PC-9 (cell line): ENCODE data around the gene SPARCL1. TPM values are rescaled to one million over a fixed set of nuclear protein-coding genes. Genes with fewer than 3 reads are reported as not detected.
"Not testable (repeated sequence)": the region's sequence is repeated elsewhere in the genome, so short reads cannot be mapped to it uniquely, and the experiment has no call there.

ENCODE experiments used
- BruUV-seq: library from RNA; stranded (reverse); fragments of 400-500 nt; replicated peaks from 2 replicates; lab custom pipeline; 2021; lab: Mats Ljungman, UMichigan
- CTCF ChIA-PET: fragments of 300-600 bp; sonication (Branson Sonifier 250); formaldehyde crosslinking; loops from one replicate; lab custom pipeline; 2022; ENCODE audit warnings: antibody characterized with exemption; lab: Charles Lee
- POLR2A ChIA-PET: fragments of 300-600 bp; sonication (Branson Sonifier 250); formaldehyde crosslinking; loops from one replicate; lab custom pipeline; 2022; ENCODE audit warnings: antibody characterized with exemption; ENCODE audit not compliant: unreplicated experiment; lab: Charles Lee
- DNase-seq, 2 experiments: peaks; one replicate each; pipeline versions ENCODE4 v3.0.0 to v3.0.0-alpha.2; 2015 to 2022; ENCODE audit warnings: mixed read lengths in 1 of 2
- H2AFZ ChIP-seq: fragments of 200-600 bp; sonication (generic); 2 replicates; pipeline ENCODE4 v1.8.1; 2017; ENCODE audit warnings: antibody characterized with exemption
- H3F3A ChIP-seq: fragments of 200-600 bp; sonication (generic); 2 replicates; pipeline ENCODE4 v1.8.1; 2017; ENCODE audit warnings: antibody characterized with exemption, mild to moderate bottlenecking, low read depth; ENCODE audit not compliant: insufficient read depth
- H3K27ac ChIP-seq: fragments of 200-600 bp; sonication (generic); 2 replicates; pipeline ENCODE4 v1.6.1; 2016; ENCODE audit warnings: mixed run types
- H3K27me3 ChIP-seq: fragments of 200-600 bp; sonication (generic); 2 replicates; pipeline ENCODE4 v1.6.1; 2016; ENCODE audit warnings: low read depth, mixed run types; ENCODE audit not compliant: insufficient read depth
- H3K36me3 ChIP-seq: fragments of 200-600 bp; sonication (generic); 2 replicates; pipeline ENCODE4 v1.6.1; 2016; ENCODE audit warnings: low read depth, mixed run types
- H3K4me1 ChIP-seq: fragments of 200-600 bp; sonication (generic); replicated peaks from 2 replicates; pipeline ENCODE4 v1.6.1; 2016; ENCODE audit warnings: mixed run types; ENCODE audit not compliant: insufficient read depth
- H3K4me2 ChIP-seq: fragments of 200-600 bp; sonication (generic); 2 replicates; pipeline ENCODE4 v1.6.1; 2017; ENCODE audit warnings: mixed run types
- H3K4me3 ChIP-seq: fragments of 200-600 bp; sonication (generic); 2 replicates; pipeline ENCODE4 v1.6.1; 2016; ENCODE audit warnings: mixed run types
- H3K79me2 ChIP-seq: fragments of 200-600 bp; sonication (generic); 2 replicates; pipeline ENCODE4 v1.6.1; 2017; ENCODE audit warnings: low read depth, mixed run types
- H3K9me2 ChIP-seq: fragments of 200-600 bp; sonication (generic); 2 replicates; pipeline ENCODE4 v1.8.1; 2017; ENCODE audit warnings: mild to moderate bottlenecking; ENCODE audit not compliant: insufficient read depth
- H3K9me3 ChIP-seq: fragments of 200-600 bp; sonication (generic); 2 replicates; pipeline ENCODE4 v1.8.1; 2016; ENCODE audit warnings: low read depth; ENCODE audit not compliant: insufficient read depth
- H4K20me1 ChIP-seq: fragments of 200-600 bp; sonication (generic); 2 replicates; pipeline ENCODE4 v1.8.1; 2017; ENCODE audit not compliant: insufficient read depth
- CTCF ChIP-seq: fragments of 200-600 bp; sonication (generic); conservative IDR thresholded peaks from 2 replicates; pipeline ENCODE4 v1.6.1; 2017; ENCODE audit warnings: mixed run types, antibody characterized with exemption, mild to moderate bottlenecking, moderate library complexity
- EZH2 ChIP-seq: fragments of 200-600 bp; sonication (generic); IDR thresholded peaks from 2 replicates; pipeline ENCODE4 v1.8.0; 2017; ENCODE audit warnings: antibody characterized with exemption, low read depth
- intact Hi-C: fragments of 100-400 bp; cut with micrococcal nuclease; formaldehyde crosslinking; loops from one replicate; pipeline ENCODE4 v1.10.0; 2022; ENCODE audit not compliant: unreplicated experiment
- total RNA-seq: library from RNA; stranded (reverse); gene quantifications from 2 replicates; pipeline ENCODE4 v1.2.3, GENCODE V29; 2021

The SPARCL1 gene
- total RNA-seq, 1 experiment from 2014 or later, result not detected

- no peaks in the 10 kb centered on the region for H3K9me3 ChIP-seq
- peaks cover 8% of the 10 kb centered on the region; the same call in 1 of the 2 replicates for H3K4me1 ChIP-seq
- ChIA-PET POLR2A (no interaction called here), CTCF (no interaction called here)
- H3K9me2 ChIP-seq, result no peaks in the 10 kb centered on the region
- intact Hi-C loops, result no loop called here
- H3K27me3 ChIP-seq, result no peaks in the 10 kb centered on the region
- H4K20me1 ChIP-seq, result no peaks in the 10 kb centered on the region
- H3K79me2 ChIP-seq, result peaks cover 35% of the 10 kb centered on the region
- BruUV-seq, result no TSS peak
- H3K4me3 ChIP-seq, result no peak overlapping the region
- no peak overlapping the region for H3K27ac ChIP-seq
- H3F3A ChIP-seq, result no peaks in the 10 kb centered on the region
- H2AFZ ChIP-seq, result no peak overlapping the region
- TF ChIP-seq EZH2, result no peak
- TF ChIP-seq CTCF, result no peak
- H3K4me2 ChIP-seq, result no peak overlapping the region
- no peaks in the 10 kb centered on the region for H3K36me3 ChIP-seq
- DNase-seq, result no peak
These were observed 101.7 kb downstream of the SPARCL1 start for GRCh38 chr4:87427518-87427868.

GRCh38 chr4:87426865-87427517 is 102.2 kb downstream of the SPARCL1 start:
- Histone ChIP-seq H3K9me2 (no peaks in the 10 kb centered on the region), H3K27ac (no peak overlapping the region), H3K79me2 (peaks cover 35% of the 10 kb centered on the region), H3K36me3 (no peaks in the 10 kb centered on the region), H3K27me3 (no peaks in the 10 kb centered on the region), H4K20me1 (no peaks in the 10 kb centered on the region), H3K9me3 (no peaks in the 10 kb centered on the region), H3K4me2 (no peak overlapping the region), H3K4me3 (no peak overlapping the region), H3F3A (no peaks in the 10 kb centered on the region), H2AFZ (no peak overlapping the region), H3K4me1 (peaks cover 8% of the 10 kb centered on the region; the same call in 1 of the 2 replicates)
- ChIA-PET CTCF (no interaction called here), POLR2A (no interaction called here)
- TF ChIP-seq EZH2, result no peak
- TF ChIP-seq CTCF, result no peak
- intact Hi-C loops, result no loop called here
- no peak for DNase-seq
- BruUV-seq, result no TSS peak

- H3K9me3 ChIP-seq, result no peaks in the 10 kb centered on the region
- POLR2A ChIA-PET, result no interaction called here
- no peaks in the 10 kb centered on the region for H3K36me3 ChIP-seq
- no peak for TF ChIP-seq CTCF
- no peak for TF ChIP-seq EZH2
- no peaks in the 10 kb centered on the region for H3K9me2 ChIP-seq
- no peak overlapping the region for H3K4me3 ChIP-seq
- H3K4me2 ChIP-seq, result no peak overlapping the region
- peaks cover 37% of the 10 kb centered on the region for H3K79me2 ChIP-seq
- no peak overlapping the region for H3K27ac ChIP-seq
- no peaks in the 10 kb centered on the region for H3F3A ChIP-seq
- no peaks in the 10 kb centered on the region for H4K20me1 ChIP-seq
- BruUV-seq, result no TSS peak
- DNase-seq, result no peak
- CTCF ChIA-PET, result no interaction called here
- no peaks in the 10 kb centered on the region for H3K27me3 ChIP-seq
- intact Hi-C loops, result no loop called here
- peaks cover 13% of the 10 kb centered on the region; the same call in 1 of the 2 replicates for H3K4me1 ChIP-seq
- H2AFZ ChIP-seq, result no peak overlapping the region
These were observed 103.5 kb downstream of the SPARCL1 start for GRCh38 chr4:87425711-87426110.

GRCh38 chr4:87424099-87424543 is 105.1 kb downstream of the SPARCL1 start:
- POLR2A ChIA-PET, result interaction anchor here (0.6 kb wide), 1 partner anchor 89 kb away, joined by 8 read pairs; no protein-coding TSS in a partner anchor

More at GRCh38 chr4:87424099-87424543, 105.1 kb downstream of the SPARCL1 start:
- H2AFZ ChIP-seq, CTCF ChIA-PET, H3F3A ChIP-seq, BruUV-seq, H3K9me3 ChIP-seq, intact Hi-C loops, H3K9me2 ChIP-seq, H3K27ac ChIP-seq, DNase-seq, H4K20me1 ChIP-seq, H3K27me3 ChIP-seq, H3K36me3 ChIP-seq: not testable (repeated sequence)
- Histone ChIP-seq H3K4me2 (peak overlapping the region; percentile 88), H3K79me2 (peaks cover 37% of the 10 kb centered on the region), H3K4me3 (peak overlapping the region; percentile 87; the same call in 1 of the 2 replicates), H3K4me1 (peaks cover 13% of the 10 kb centered on the region; the same call in 1 of the 2 replicates)
